HG03521 (cell line): ENCODE measurements around the gene SLC8A3.

Experiments
- ATAC-seq: cut with Tn5 transposase; IDR thresholded peaks from one replicate; pipeline ENCODE4 v1.9.1; 2021; ENCODE audit warnings: mild to moderate bottlenecking, moderate library complexity; ENCODE audit not compliant: unreplicated experiment

SLC8A3 gene

DNA sequence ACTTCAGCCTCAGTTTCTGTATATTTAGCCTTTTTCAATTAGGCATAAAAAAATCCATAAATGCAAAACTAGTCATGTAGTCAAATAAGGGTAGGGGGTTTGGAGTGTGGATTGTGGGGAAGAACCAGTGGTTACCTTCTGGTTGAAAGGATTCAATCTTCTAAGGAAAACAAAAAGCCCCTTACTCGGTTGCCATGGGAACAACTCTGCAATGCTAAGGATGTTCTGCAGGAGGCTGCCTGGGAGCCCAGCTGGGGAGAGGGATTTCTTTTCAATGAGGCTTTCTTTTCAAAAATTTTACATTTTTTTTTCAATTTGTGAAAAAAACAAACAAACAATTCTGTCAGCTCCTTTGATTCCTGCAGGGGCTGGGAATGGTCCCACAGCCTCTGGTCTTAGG lies 67.2 kb downstream of the SLC8A3 start:
- no peak for ATAC-seq

DNA sequence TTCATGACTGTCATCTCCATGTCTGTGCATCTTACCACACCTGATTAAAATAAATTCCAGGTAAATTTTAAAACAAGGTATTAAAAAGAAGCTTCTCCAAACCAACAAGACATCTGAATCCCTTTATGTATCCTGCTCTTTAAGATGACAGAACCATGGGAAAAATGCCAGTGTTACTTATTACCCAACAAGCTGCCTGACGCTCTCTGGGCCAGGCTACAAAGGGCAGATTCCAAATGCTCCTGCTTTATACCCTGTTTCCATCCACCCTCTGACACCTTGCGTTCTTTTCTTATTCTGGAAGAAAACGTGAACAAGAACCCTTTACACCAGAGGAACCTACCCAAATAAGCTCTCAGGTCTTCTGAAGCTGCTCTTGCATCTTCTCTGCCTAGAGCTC lies 70.7 kb downstream of the SLC8A3 start:
- no peak for ATAC-seq

DNA sequence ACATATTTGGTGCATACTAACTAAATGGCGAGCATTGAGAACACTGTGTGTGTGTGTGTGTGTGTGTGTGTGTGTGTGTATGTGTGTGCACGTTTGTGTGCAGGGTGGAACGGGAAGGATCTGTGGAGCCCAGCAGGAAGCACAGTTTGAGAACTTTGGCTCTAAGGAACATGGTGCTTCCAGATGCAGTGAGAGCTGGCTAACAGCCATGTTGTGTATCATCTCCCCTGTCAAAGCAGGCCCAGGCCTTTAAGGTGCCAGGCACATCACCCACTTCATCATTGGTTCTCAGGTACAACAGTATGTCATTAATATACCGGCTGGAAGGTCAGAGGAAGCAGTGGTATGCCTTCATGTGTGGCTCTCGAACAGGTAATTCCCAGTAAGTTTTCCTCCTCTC lies 72.5 kb downstream of the SLC8A3 start:
- no peak for ATAC-seq

DNA sequence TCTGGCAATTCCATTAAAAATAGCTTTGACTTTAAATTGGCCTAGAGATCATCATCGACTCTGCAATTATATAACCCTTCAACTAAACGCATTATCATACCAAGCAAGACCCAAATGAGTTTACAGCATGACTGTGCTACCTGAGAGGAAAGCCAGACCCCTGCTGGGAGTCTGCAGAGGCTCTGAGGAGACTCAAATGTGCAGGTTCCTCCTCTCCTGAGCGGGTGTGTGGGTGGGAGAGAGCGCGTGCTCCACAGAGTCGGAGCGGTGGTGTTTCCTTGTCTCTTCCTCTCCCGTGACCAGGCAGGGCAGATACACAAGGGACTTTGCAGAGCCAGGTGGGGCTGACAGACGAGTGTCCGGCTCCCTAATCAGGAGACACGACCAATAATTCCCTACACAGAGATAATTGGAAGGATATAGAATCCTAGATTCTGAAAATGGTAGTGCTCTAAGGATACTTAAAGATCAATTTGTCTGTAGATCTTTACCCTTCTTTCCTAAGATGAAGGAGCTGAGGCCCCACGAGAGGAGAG lies 74.1 kb downstream of the SLC8A3 start:
- ATAC-seq = no peak

DNA sequence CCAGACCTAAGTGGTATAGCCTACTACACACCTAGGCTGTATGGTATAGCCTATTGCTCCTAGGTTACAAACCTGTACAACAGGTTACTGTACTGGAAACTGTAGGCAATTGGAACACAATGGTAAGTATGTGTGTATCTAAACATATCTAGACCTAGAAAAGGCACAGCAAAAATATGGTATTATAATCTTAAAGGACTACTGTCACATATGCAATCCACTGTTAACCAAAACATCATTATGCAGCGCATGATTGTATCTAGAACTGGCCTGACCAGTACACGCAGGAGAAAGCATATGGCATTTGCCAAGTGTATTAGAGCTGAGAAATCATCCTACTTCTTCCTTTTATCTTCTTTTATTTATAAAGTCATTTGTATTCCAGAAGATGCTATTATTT lies 75.5 kb downstream of the SLC8A3 start:
- no peak for ATAC-seq

DNA sequence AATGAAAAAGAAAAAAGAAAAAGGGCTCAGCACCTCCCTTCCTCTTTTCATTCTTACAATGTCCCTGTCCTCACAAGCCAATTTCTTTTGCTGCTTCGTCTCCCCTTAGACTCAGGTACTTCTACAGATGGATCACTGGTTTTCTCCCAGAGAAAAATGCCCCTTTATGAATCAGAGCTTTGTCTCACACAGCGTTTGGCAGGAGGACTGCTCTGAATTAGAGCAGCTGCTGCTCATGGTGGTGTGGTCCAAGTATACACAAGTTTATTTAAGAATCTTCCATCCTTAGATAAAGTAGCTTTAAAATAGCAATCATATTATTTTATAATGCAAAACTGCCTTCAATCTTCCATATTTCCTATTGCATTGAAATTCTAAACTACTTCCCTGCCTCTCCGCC lies 80.3 kb downstream of the SLC8A3 start:
- ATAC-seq = no peak

DNA sequence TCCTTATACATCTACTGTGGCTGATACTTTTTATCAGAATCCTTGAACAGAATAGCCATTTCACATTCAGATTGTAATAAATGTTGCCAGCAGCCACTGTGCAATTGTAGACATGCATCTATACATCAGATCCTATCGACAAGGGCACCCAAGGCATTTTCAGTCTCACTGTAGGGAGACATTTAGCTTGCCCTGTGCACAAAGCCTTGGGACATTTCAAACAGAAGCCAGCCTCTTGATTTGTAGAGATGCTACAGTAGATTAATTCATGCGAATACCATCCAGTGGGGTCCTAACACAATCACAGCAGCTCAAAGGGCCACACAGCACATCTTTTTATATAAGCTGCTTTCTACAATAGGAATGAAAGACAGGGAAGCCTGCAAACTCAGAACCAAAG lies 81.4 kb downstream of the SLC8A3 start:
- ATAC-seq = no peak

DNA sequence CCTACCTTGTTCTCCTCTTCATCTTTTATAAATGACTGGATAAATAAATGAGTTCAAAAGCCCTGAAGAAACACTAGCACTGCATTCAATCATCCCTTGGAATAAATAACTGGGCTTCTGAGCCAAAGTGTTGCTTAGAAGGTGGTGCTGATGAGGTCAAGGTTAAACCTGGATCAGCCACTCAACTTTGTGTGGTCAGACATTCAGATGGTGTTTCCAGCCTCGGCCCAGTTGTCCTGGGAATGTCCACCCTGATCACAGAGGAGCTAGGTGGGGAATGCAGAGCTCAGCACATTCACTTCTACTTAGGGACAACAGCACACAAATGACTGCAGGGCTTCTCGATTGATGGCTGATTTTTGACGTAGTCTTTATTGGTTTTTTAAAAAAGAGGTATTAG lies 88.7 kb downstream of the SLC8A3 start:
- ATAC-seq = no peak

DNA sequence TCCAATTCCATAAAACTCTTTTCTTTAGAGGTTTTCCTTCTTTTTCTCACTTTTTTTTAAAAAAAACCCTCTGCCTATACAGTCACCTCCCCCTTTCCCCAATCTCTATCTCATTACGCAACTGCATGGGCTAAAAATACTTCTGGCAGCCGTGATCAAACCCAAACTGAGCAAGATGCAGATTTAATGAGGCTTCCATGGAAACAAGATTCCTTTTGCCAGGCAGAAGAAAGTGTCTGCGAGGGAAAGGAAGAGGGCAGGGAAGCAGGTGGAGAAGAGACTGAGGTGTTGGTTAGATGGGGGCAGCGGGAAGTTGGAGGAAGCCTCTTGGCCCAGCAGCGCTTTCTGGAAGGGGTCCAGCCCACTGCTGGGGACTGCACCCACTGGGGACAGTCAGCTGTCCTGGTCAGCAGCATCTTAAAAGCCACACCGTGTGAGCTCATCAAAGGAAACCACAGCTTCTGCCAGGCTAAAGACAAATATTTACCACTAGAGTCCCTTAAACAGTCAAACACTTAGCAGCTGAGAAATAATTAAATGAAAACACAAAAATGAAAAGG lies 90.4 kb downstream of the SLC8A3 start:
- ATAC-seq = no peak

DNA sequence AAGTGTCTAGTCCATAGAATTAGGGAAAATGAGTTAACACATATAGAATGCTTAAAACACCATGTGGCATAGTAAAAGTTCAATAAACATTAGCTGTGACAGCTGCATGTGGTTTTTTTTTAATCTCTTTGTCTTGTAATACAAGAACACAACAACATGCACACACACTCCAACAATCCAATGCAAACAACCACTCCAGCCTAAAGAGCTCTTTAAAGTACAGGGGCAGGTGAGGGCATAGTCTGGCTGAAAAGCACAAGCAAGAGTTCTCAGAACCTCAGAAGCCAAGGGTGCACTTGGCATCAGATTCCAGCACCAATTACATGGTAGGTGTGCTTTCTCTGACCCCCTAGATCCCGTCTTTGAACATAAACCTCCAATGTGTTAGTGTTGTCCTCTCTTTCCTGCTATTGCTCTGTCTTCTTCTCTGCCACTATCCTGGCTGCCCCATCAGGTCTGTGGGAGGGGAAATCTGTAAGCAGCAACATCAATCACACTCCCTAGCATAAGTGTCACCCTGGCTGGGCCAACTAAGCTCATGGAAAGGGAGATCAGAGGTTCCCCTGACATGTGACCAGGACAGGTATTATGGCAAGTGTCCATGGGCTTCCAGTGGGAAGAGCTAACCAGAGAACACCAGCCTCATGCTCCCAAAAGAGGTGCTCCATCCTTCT lies 91.0 kb downstream of the SLC8A3 start:
- ATAC-seq = no peak

DNA sequence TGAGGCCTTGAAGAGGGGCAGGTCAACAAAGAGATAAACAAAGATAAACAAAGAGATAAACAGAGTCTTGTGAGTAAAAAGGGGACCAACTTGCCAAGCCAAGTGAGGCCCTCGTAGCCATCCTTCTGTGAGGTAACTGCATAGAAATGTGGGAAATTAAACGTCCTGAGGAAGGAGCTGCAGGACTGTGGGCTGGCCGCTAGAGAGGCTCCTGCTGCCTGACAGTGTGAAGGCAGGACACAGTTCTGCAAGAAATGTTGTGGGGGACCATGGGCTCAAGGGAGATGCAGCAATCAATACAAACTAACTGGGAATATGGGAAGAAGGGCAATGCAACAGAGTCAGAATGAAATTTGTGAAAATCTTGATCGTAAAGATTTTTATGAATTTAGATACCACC lies 91.9 kb downstream of the SLC8A3 start:
- ATAC-seq = no peak

DNA sequence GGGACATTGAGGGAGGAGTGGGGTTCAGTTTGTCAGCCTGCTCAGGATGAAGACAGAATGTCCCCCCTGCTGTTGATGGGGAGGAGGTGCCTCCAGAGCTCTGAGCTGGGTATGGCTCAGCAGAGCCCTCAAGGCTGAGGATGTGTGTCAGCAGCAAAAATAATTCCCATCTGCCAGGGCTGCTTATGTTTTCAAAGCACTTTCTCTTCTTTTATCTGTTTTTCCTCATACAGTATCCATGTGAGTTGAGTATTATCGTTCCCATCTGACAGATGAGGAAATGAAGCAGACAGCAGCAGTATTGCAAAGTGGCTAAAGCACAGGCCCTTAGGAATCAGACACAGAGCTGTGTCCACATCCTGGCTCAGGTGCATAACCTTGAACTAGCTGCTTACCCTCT lies 94.1 kb downstream of the SLC8A3 start:
- no peak for ATAC-seq

DNA sequence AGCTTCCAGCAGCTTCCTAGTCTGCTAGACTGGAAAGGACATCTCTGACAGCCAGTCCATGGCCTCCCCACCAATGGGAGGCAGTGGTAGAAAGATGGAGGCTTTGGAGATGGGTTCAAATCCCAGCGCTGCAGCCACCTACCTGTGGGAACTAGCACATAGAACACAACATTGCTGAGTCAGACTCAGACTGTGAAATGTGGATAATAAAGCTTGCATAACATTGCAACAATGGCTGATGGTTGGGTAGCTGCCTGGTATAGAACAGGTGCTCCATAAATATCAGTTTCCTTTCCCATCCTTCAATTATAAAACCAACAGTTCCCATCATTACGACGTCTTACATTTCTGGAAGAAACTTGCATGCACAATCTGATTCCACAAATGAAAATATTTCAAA lies 94.6 kb downstream of the SLC8A3 start:
- ATAC-seq = no peak

DNA sequence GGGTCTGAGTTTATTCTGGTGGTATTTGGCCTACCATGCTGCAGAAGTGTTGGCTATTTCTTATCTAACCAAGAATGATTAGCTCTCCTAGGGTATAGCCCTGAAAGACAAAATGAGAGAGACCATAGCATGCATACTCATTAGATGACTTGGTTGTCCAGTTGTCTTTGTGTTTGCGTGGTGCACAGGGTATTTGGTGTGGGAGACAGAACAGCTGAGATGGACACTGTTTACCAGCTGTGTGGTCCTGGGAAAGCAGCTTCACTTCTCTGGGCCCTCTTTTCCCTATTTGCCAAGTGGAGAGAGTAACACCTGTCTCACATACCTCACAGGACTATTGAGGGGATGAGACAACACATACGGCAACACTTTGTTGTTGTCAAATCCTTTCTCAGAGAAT lies 95.6 kb downstream of the SLC8A3 start:
- no peak for ATAC-seq

DNA sequence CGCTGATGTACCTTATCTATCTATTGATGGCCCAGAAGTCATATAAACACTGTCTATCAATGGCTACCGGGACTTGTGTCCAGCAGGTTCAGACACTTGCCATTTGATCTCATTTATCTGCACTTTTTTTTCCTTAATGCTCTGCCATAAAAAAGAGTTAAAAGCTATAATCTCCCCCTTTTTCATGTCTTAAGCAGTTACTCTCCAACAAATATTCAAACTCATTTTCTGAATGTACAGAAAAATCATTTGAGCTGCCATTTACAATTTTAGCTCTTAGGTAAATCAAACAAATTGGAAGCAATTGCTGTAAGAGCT lies 101.4 kb downstream of the SLC8A3 start:
- no peak for ATAC-seq

DNA sequence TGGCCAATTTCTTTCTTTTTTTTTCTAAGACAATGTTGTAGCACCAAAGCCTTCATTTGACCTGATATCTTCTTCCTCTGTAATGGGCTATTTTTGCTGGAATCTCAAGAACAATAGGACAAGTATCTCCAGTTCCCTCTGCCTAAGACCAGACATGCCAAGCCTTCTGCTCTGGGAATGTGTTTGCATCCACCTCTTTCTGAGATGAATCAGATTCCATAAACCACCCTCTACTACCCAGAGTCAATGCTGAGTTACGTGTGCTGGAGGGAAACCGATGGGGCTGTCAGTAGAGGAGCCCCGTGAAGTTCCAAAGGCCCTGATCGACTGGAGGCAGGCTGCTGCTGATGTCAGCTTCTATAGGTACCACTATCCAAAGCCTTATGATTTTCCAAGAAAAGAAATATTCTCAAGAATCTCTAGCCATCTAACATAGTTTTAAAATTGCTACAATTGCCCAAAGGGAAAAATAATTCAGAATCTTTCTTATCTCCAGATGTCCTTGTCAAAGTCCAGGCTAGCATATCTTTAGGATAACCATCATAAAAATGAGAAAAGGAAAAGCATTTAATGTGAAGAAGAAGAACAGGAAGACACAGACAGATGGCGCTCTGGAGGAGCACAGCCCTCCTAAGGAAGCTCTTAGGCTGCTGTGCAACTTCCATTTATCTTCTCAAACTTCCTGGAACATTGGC lies 101.9 kb downstream of the SLC8A3 start:
- no peak for ATAC-seq

DNA sequence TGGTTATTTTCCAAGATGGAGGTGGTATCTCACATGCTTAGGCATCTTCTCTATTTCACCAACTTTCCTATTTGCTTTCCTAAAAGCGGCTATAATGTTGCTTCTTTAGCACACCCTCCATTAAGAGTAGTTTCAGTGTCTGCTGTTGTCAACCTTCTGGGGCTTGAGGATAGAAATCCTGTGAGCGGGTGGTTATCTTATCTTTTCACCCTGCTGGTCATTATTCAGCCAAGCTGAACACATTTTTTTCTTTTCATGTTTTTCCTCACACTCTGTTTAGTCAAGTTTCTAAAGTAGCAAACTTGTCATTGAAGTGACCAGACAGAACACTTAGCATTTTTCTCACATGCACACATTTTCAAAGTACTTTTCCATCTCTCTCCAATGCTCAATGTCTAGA lies 104.5 kb downstream of the SLC8A3 start:
- ATAC-seq = no peak

DNA sequence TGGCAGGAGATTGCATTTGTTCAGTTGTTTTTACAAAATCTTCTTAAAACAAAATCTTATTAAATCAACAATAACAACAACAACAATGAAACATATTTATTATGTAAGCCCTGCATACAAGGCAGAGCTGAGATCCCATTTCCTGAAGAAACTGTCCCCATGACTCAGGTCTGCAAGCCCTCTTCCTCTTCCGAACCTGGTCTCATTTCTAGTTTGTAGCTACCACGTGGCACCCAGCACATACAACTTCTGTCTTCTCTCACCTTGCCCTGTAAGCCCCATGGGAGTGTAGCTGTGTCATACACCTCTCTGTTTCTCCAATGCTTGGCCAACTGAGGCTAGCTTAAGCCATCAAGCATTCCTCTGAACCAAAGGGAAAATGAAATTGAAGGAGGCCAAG lies 106.4 kb downstream of the SLC8A3 start:
- no peak for ATAC-seq

DNA sequence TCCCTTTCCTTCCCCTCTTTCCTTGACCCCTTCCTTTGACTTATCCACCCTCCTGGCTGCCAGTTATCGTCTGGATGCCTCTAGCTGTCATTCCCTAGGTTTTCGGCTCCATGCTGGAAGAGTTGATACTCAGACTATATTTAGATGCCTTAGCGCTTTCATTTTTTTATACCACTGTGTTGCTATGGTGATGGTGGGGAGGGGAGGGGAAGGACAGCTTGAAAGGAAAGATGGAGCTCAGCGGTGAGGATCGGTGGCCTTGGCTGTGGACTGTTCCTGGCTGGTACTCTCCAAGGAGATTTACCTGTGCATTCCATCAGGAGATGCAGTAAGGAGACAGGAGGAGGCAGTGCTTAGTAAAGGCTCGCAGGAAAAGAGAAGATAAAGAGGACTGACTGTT lies 108.7 kb downstream of the SLC8A3 start:
- ATAC-seq = no peak

DNA sequence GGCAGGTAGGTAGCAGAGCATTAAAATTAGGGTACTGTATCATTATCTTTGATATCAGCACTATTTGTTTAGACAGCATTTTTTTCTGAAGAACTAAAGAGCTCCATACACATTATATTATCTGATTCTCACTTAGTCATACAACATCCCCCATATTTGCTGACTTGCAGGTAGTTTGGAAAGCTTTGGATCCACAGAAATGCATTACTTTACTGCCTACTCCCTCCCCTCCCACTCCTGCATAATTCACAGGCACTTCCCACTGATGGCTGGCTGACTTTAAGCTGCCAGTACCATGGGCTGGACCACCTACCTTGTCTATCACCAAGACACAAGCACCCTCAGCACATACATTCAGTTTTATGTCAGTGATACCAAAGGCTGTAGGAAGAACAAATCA lies 110.4 kb downstream of the SLC8A3 start:
- no peak for ATAC-seq

DNA sequence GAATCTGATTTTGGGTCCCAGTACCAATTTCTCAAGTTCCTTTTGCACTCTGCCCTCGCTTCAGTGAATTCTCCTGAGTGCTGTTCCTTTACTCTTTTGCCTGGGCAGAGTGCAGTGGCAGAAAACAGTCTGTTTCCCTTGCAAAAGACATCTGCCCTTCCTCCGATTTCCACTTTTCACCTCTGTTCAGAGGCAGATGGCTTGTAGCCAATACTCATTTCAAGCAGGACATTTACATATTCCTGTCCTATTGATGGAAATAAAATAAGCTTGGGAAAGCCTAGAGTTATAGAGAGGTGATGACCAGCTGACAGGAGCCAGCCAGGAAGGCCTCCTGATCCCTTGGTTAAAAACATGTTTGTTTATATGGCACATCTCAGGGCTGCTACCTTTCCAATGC lies 111.0 kb downstream of the SLC8A3 start:
- no peak for ATAC-seq

DNA sequence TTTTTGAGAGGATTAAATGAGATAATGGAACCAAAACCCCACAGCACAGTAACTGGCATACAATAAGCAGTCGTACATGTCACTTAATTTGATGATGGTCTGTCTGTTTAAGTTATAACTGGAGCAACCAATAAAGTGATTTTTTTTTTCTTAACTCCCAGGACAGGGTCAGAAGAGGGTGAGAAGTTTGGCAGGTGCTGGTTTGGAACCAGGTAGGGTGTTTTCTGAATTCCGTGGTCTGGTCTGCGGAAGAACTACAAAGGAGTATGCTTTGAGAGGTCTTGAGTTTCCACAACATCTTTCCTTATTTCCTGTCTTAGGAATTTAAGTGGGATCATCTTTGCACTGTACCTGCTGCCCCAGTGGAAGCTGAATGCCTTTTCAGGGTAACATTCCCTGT lies 111.7 kb downstream of the SLC8A3 start:
- ATAC-seq = no peak
